Type B pancreatic cell (in vitro differentiated cells): ENCODE results near the gene CDKN2AIPNL. TPM values are rescaled to one million over a fixed set of nuclear protein-coding genes. Genes with fewer than 3 reads are reported as not detected.

Experiments used
- DNase-seq: peaks from one replicate; pipeline ENCODE4 v3.0.0; 2021; ENCODE audit warnings: mixed read lengths; ENCODE audit not compliant: unreplicated experiment; ENCODE audit errors: extremely low spot score
- H3K27ac Mint-ChIP-seq: 2 replicates; pipeline ENCODE4 v1.8.0; 2021; ENCODE audit warnings: mild to moderate bottlenecking, mixed read lengths
- H3K27me3 Mint-ChIP-seq: 2 replicates; pipeline ENCODE4 v1.8.0; 2021; ENCODE audit warnings: mixed read lengths
- H3K36me3 Mint-ChIP-seq: 2 replicates; pipeline ENCODE4 v1.8.0; 2021; ENCODE audit warnings: mixed read lengths
- H3K4me1 Mint-ChIP-seq: one replicate; pipeline ENCODE4 v1.8.0; 2021; ENCODE audit warnings: mixed read lengths; ENCODE audit not compliant: unreplicated experiment
- H3K4me3 Mint-ChIP-seq: 2 replicates; pipeline ENCODE4 v1.8.0; 2021; ENCODE audit warnings: mild to moderate bottlenecking, mixed read lengths
- H3K9me3 Mint-ChIP-seq: 2 replicates; pipeline ENCODE4 v1.8.0; 2021; ENCODE audit warnings: mixed read lengths
- total RNA-seq: library from RNA; stranded (reverse); gene quantifications from 2 replicates; pipeline ENCODE4 v1.2.1, GENCODE V29; 2021; ENCODE audit warnings: low replicate concordance
- TF ChIP-seq, protein P1 (sequence below): fragments of 200-600 bp; sonication (generic); conservative IDR thresholded peaks from 2 replicates; pipeline ENCODE4 v1.5.0; 2021; ENCODE audit warnings: antibody characterized with exemption, mild to moderate bottlenecking

The CDKN2AIPNL gene
- total RNA-seq, 1 donor from 2014 or later: 28.7 TPM

GRCh38 chr5:134370871-134371833 is 40.5 kb downstream of the CDKN2AIPNL start, which contains the start of gene UBE2B:
UBE2B (plus strand) TSS chr5:134371569; CDS start chr5:134371596, 27 bp downstream.
- Mint-ChIP-seq H3K27ac (peak within 1 kb of the TSS; percentile 100), H3K4me3 (peak within 1 kb of the TSS; percentile 98), H3K4me1 (peaks cover 24% of the 10 kb centered on the region), H3K36me3 (peaks cover 32% of the 10 kb centered on the region), H3K27me3 (peaks cover 10% of the 10 kb centered on the region), H3K9me3 (peaks cover 14% of the 10 kb centered on the region)
- TF ChIP-seq, protein P1, sequence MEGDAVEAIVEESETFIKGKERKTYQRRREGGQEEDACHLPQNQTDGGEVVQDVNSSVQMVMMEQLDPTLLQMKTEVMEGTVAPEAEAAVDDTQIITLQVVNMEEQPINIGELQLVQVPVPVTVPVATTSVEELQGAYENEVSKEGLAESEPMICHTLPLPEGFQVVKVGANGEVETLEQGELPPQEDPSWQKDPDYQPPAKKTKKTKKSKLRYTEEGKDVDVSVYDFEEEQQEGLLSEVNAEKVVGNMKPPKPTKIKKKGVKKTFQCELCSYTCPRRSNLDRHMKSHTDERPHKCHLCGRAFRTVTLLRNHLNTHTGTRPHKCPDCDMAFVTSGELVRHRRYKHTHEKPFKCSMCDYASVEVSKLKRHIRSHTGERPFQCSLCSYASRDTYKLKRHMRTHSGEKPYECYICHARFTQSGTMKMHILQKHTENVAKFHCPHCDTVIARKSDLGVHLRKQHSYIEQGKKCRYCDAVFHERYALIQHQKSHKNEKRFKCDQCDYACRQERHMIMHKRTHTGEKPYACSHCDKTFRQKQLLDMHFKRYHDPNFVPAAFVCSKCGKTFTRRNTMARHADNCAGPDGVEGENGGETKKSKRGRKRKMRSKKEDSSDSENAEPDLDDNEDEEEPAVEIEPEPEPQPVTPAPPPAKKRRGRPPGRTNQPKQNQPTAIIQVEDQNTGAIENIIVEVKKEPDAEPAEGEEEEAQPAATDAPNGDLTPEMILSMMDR: no peak
- peak; percentile 97 for DNase-seq

- TF ChIP-seq, protein P1: no peak
- peaks cover 28% of the 10 kb centered on the region for H3K36me3 Mint-ChIP-seq
- H3K27ac Mint-ChIP-seq: peak overlapping the region; percentile 100
- peaks cover 10% of the 10 kb centered on the region for H3K27me3 Mint-ChIP-seq
- H3K4me1 Mint-ChIP-seq: peaks cover 24% of the 10 kb centered on the region
- peak overlapping the region; percentile 98 for H3K4me3 Mint-ChIP-seq
- peaks cover 14% of the 10 kb centered on the region for H3K9me3 Mint-ChIP-seq
- no peak for DNase-seq
Measured at GRCh38 chr5:134370311-134370870, 41.3 kb downstream of the CDKN2AIPNL start.

DNA sequence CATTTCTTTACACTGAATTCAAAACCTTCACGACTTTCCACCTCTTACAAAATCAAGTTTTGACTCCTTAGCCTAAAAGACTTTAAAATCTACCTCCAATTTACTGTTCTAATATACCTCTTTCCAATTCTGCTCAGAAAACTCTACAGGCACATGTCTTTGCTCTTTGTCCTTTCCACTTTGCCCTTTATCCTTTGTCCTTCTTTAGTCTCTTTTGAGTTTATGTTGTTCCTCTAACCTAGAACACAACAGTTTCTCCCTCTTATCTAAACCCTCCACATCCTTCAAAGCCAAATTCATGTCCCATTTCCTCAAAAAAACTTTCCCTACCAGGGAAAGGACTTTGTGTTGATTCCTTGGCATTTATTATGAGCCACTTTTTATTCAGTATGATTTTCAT is 46.1 kb downstream of the CDKN2AIPNL start:
- Mint-ChIP-seq H3K4me3 (peak overlapping the region; percentile 3), H3K9me3 (peaks cover 9% of the 10 kb centered on the region), H3K4me1 (peaks cover 12% of the 10 kb centered on the region), H3K27me3 (no peaks in the 10 kb centered on the region), H3K36me3 (peaks cover 16% of the 10 kb centered on the region), H3K27ac (no peak overlapping the region)
- TF ChIP-seq, protein P1: no peak
- DNase-seq: no peak

DNA sequence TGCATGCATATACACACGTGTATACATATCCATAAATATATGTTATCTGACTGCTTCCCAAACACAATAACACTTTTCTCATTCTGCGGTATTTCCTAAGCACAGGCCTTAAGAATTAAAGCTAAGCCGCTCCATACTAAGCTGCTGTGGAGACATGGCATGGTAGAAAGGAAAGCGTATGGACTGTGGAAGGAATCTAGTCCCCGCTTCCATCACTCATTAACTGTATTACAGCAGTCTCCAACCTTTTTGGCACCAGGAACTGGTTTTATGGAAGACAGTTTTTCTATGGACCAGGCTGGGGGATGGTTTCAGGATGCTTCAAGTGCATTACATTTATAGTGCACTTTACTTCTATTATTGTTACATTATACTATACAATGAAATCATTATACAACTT is 56.0 kb downstream of the CDKN2AIPNL start:
- Mint-ChIP-seq H3K36me3 (no peaks in the 10 kb centered on the region), H3K27ac (no peak overlapping the region), H3K4me1 (no peaks in the 10 kb centered on the region), H3K4me3 (no peak overlapping the region), H3K9me3 (no peaks in the 10 kb centered on the region), H3K27me3 (no peaks in the 10 kb centered on the region)
- TF ChIP-seq, protein P1: no peak
- no peak for DNase-seq

Other genes starting within 250 kb of the CDKN2AIPNL start
- 308 and 332 TPM in 2 replicates for gene SKP1, start 234.9 kb downstream of the CDKN2AIPNL start, total RNA-seq
- gene PPP2CA, start 185.8 kb downstream of the CDKN2AIPNL start, total RNA-seq: 141 and 152 TPM in 2 replicates
- 0.83 and 5.2 TPM in 2 replicates for gene CDKL3, start 44.7 kb downstream of the CDKN2AIPNL start, total RNA-seq
- gene UBE2B, start 40.3 kb downstream of the CDKN2AIPNL start, total RNA-seq: 70.9 and 93.0 TPM in 2 replicates
- 10.8 and 29.8 TPM in 2 replicates for gene JADE2, start 113.8 kb upstream of the CDKN2AIPNL start, total RNA-seq
- gene SAR1B, start 220.9 kb upstream of the CDKN2AIPNL start, total RNA-seq: 56.9 and 67.5 TPM in 2 replicates
- 27.5 and 37.2 TPM in 2 replicates for gene SEC24A, start 236.9 kb upstream of the CDKN2AIPNL start, total RNA-seq